HG02938 (cell line): ENCODE data around the gene ELF1.
"Not testable (repeated sequence)": the region's sequence is repeated elsewhere in the genome, so short reads cannot be mapped to it uniquely, and the experiment has no call there.

Experiments
- ATAC-seq: cut with Tn5 transposase; IDR thresholded peaks from one replicate; pipeline ENCODE4 v1.9.1; 2021; ENCODE audit warnings: mild to moderate bottlenecking, moderate library complexity; ENCODE audit not compliant: unreplicated experiment

The ELF1 gene

DNA sequence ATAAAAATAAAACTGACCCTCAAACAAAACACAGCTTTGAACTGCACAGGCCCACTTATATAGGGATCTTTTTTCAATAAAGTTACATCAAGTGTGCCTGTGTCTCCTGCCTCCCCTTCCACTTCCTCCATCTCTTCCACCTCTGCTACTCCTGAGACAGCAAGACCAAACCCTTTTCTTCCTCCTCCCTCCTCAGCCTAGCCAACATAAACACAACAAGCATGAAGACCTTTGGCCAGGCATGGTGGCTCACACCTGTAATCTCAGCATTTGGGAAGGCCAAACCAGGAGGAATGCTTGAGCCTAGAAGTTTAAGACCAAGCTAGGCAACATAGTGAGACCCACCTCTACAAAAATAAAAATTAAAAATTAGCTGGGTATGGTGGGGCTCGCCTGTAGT lies 72.6 kb downstream of the ELF1 start:
- ATAC-seq, result no peak

DNA sequence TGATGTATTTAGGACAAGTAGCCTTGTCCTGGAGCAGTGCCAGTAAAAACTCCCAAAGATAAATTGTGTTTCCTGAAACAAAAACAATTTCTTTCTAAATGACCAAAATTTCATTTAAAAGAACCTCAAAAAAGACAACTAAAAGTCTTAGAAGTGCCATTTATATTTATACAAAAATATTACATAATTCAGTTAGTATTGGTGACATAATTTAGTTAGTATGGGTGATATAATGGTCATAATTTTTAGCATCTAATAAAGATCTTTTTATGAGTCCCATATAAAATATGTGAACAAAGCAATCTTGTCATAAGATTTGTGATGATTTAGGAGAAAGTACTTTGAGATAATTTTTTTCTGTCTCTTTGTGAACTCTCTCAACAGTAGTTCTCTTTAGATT lies 76.0 kb downstream of the ELF1 start:
- ATAC-seq, result no peak

DNA sequence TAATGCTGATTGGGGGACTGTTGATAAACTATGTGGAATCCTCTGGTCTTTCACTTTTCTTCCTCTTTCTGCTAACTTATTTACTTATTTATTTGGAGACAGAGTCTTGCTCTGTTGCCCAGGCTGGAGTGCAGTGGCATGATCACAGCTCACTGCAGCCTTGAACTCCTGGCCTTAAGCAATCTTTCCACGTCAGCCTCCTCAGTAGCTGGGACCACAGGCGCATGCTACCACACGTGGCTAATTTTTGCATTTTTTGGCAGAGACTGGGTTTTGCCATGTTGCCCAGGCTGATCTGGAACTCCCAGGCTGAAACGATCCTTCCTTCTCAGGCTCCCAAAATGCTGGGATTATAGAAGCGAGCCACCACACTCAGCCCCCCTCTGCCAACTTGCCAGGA lies 77.5 kb downstream of the ELF1 start:
- no peak for ATAC-seq

DNA sequence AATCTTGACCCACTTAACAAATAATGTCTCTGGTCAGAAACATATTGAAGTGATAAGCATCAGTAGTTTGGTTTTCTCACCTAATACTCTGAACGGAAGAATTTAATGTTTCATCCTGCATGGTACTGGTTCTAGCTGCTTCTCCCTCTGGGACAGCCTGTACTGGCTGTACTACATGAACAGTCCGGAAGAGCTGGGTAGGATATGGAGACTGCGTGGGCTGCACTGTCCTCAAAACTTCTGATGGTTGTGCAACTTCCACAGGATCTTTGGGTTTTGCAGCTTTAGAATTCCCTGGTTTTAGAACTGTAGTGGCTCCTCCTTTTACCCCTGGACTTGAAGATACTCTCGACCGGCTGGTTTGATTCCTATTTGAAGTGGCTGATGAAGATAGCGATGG lies 78.3 kb downstream of the ELF1 start:
- no peak for ATAC-seq

DNA sequence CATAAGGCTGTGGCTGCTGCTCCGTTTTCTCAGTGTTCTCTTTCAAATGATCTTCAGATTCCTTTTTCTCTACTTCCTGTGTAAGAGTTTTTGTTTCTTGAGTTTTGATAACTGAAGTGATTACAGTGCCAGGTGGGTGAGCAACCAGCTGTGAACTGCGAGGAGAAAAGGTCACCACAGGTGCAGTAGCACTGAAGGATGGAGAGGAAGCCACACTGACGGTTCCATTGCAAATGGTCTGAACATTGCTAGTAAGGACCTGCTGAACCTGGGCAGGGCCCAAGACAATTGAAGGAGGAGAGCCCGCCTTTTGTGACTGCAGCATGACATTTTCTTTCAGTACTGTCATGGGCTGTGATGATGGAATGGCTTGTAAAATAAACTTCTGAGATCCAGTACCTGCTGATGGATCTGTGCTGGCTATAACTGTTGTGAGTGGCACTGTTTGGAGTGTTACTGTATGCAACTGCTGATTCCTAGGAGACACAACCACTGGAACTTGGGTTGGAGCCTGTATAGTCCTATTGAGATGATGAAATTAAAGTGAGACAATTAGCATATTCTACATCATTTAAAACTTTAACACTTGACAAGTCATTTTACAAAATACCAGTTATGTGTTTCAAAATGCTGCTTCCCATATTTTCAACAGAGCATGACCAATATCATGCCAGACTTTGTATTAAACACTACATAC lies 85.5 kb downstream of the ELF1 start:
- peak; percentile 71 for ATAC-seq

DNA sequence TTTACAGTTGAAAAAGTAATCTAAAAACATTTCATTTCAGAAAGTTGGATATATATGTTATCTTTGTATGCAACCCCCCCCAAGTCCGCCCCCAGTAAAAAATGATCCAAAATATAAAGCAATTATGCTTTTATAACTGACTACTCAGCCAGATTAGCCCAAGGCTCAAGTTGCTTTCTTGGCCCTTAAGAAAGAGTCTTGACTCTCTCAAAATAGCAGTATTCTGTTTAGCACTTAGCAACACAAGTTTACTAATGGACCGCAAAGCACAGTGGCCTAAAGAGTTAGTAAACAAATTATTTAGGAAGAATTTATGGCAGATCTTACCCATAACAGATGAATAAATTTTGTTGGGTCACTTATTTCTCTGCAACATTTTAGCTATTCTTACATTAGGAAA lies 86.9 kb downstream of the ELF1 start:
- ATAC-seq, result no peak

DNA sequence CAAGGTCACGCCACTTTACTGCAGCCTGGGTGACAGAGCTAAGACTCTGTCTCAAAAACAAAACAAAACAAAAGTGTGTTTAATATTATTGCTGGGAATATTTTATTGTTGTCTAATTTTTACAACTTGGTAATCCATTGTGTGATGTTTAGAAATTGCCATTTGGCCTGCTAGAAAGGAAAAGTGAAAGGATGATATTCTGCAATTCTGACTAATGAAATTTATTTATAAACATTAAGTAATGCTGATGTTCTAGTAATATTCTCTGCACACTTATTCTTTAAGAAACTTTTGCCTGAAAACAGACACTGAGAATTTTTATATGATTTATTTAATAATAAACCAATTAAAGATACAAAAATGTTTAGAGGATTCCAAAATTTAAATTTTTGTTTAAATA lies 87.4 kb downstream of the ELF1 start:
- ATAC-seq, result no peak

DNA sequence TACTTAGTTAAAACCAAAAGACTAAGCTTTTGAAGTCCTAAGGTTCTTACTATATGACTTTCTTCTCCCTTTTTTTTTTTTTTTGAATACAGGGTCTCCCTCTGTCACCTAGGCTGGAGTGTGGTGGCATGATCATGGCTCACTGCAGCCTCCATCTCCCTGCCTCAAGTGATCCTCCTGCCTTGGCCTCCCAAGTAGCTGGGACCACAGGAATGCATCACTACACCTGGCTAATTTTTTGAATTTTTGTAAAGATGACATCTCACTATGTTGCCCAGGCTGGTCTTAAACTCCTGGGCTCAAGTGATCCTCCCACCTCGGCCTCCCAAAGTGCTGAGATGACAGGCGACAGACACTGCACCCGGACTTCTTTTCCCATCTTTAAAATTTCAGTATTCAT lies 89.2 kb downstream of the ELF1 start:
- ATAC-seq, result not testable (repeated sequence)

DNA sequence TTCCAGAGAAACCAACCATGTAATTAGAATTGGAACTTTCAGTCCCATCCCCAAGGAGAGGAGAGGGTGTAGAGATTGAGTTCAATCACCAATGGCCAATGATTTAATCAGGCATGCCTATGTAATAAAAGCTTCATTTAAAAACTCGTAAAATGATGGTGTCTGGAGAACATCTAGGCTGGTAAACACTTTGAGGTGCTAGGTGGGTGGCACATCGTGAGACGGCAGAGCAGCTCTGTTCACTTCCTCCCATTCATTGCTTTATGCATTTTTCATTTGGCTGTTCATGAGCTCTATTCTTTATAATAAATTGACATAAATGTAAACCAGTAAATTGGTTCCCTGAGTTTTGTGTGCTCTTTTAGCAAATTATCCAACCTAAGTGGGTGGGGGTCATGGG lies 90.1 kb downstream of the ELF1 start:
- no peak for ATAC-seq

DNA sequence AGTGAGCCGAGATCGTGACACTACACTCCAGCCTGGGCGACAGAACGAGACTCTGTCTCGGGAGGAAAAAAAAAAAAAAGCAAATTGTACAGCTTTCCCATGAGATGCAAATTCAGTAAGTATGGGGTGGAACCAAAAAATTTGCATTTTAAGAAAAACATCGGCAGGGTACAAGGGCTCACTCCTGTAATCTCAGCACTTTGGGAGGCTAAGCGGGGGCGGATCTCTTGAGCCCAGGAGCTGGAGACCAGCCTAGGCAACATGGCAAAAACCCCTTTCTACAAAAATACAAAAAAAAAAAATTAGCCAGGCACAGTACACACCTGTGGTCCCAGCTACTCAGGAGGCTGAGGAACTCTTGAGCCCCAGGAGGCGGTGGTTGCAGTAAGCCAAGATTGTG lies 91.2 kb downstream of the ELF1 start:
- no peak for ATAC-seq

DNA sequence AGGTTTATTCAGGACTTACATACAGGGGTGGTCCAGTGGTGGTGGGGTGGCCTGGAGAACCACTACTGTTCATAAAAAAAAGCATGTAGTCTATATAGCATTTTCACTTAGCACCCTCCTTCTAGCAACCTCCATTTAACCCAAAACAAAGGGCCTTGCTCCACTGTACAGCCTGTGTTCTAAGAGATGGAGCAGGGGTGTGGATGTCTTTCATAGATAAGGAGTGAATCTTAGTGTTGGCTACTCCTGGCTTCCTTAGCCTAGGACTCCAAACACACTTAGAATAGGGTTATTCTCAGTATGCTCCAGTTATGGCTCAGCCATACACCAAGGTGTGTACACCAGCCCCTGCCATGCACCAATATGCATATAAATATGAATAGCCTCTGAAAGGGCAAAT lies 95.2 kb downstream of the ELF1 start:
- no peak for ATAC-seq

DNA sequence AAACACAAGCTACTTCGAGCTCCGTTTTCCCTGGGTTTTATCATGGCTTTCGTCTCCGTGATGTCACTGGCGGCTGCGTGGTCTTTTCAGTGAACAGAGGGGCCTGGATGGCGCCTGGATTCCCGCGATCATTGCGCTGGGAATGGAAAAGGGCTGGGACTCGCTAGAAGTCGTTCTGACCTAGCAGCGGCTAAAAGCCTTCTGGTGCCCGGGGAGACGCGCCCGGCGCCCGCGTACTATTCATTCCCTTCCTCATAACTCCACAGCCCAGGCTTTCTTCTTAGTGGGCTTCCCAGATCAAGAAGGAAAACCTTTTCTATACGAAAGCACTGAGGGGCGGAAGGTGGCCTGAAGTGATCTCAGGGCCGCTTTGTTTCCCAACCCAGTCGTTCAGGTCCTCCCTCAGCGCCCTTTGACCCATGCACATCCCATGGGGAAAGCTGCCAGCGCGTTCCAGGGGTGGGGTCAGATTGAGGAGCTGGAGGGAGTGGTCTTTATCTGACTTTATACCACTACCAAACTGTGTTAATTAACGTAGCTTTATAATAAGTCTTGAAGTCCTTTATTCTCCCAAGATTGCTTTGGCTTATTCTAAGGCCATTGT lies 96.6 kb downstream of the ELF1 start:
- no peak for ATAC-seq

DNA sequence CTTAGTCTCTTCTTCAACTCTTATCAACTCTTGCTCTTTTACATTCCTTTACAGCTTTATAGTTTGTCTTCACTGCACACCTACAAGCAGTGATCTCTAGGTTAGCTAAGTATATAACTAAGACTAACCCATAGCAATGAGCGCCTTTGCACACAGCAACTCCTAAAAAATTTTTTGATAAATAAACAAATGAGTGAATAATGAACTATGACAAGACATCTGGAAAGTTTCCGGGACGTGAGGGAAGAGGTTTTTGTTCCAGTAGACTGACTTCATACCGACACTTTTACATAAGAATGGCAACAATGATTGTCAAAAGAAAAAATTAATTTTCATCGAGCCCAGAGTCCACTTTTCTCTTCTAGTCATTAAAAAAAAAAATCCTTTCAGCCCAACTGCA lies 98.3 kb downstream of the ELF1 start:
- no peak for ATAC-seq

DNA sequence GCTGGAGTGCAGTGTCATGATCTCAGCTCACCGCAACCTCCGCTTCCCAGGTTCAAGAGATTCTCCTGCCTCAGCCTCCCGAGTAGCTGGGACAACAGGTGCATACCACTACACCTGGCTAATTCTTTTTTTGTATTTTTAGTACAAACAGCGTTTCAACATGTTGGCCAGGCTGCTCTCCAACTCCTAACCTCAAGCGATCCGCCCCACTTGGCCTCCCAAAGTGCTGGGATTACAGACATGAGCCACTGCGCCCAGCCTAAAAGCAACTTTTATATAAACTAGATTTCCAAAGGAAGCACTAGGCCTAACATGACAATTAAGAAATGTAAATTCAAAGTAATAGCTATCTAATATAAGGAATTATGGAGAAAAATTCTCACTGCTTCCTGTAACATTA lies 99.2 kb downstream of the ELF1 start:
- not testable (repeated sequence) for ATAC-seq

DNA sequence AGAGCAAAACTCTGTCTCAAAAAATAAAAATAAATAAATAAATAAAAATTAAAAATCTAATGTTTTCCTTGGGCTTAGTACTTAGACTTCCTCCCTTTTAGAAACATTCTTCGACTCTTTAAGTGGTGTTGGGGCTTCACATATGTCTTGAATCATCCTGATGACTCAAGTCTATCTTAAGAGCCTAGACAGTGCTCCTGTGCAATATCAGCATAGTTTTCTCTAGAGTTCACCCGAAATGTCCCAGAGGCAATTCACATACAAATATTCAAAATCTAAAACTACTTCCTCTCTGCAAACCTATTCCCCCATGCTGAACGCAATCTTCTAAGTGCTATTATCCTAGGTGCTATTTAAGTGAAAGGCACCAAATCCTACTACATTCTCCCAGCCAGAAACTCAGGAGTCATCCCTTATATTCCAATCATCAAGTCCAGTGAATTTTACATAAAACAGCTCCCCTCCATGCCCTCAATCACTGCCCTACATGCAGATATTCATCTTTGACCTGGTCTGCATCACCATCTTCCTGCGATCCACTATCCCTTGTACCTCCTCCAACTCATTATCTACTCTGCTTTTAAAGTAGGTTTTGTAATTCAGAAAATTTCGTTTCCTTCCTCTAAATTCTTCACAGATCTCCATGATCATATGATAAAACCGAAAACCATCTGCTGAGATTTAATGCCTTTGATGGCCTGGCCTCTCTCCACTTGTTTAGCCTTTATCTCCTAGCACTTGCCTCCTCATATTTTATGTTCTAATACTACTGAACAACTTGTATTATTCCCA lies 102.7 kb downstream of the ELF1 start:
- ATAC-seq, result no peak

DNA sequence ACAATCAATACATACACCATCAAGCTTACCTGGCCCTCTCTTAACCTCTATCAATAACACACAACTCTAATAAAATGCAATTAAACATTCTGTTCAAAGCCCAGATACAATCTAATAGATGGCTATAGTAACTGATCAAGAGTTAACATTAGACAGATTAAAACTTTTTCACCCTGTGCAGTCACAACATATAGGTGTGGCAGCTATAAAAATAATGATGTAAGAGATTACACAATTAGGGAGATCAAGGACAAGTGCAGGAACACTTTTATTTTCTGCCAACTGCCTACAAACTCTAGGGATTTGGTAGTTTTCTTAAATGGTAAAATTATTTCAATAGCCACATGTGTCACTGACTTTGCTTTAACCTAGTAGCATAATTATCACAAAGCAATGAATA lies 104.3 kb downstream of the ELF1 start:
- ATAC-seq, result not testable (repeated sequence)

DNA sequence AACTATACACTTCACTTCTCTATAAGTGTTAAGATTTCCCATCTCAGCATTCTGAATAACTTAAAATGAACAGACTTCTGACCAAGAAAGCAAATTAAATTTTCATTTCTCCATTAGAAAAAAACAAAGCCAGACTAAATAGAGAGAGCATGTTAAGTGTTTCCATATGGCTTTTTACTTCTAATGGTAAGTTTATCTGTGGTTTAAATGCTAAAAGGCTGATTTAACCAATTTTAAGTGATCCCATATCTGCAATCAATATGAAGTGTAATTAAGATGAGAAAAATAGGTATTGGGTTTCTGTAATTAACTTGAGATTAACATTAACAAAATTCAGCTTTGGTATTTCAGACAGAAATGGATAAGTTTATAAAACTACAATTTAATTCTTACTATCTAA lies 107.8 kb downstream of the ELF1 start:
- ATAC-seq, result no peak

DNA sequence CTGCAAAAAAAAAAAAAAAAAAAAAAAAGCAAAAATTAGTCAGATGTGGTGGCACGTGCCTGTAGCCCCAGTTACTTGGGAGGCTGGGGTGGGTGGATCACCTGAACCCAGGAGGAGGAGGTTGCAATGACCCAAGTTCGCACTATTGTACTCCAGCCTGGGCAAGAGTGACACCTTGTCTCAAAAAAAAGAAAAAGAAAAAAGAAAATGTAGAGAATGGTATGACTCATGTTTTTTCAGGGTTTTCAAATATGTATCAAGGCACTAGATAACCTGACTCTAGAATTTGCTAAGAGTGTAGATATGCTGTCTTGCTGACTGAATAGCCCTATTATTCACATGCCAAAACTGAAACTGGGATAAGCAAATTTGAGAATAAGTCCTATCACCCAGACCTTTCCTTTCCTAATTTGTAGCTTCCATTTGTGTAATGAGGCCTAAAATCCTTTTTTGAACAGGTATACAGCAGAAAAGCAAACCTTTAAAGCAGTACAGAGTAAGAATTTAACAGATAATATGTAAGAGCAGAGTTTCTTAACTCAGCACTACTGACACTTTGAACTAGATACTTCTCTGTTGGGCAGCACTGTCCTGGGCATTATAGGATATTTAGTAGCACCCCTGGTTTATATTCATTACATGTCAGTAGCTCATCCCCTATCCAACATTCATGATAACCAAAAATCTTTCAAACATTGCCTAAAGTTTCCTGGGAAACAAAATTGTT lies 108.6 kb downstream of the ELF1 start:
- ATAC-seq, result no peak

DNA sequence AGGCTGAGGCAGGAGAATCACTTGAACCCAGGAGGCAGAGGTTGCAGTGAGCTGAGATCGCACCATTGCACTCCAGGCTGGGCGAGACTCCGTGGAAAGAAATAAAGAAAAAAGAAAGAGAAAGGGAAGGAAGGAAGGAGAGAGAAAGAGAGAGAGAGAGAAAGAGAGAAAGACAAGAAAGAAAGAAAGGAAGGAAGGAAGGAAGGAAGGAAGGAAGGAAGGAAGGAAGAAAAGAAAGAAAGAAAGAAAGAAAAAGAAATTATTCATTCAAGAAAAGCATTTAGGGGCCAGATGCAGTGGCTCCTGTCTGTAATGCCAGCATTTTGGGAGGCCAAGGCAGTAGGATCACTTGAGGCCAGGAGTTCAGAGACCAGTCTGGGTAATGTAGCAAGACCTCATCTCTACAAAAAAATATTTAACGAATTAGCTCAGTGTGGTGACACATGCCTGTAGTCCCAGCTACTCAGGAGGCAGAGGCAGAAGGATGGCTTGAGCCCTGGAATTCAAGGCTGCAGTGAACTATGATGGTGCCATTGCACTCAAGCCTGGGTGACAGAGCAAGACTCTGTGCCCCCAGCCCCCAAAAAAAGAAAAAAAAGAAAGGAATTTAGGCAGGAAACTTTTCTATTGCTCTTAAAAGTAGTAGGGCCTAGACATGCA lies 109.4 kb downstream of the ELF1 start:
- ATAC-seq, result not testable (repeated sequence)

DNA sequence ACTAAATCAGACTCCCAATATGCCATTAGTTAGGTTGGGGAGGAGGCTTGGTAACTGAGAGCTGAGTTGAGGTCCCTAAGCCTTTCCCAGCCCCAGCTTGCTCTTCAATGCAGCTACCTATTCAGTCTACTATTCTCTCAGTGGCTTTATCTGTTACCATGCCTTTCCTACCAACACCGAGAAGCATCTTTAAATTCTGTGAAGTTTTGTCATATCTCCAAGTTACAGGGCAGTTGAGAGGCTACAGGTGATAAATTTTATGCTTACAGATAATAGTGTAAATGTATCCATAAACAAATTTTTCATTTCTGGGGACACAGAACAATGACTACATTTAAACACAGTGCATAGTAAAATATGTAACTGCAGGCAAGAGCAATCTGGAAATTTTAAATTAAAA lies 110.6 kb downstream of the ELF1 start:
- no peak for ATAC-seq

DNA sequence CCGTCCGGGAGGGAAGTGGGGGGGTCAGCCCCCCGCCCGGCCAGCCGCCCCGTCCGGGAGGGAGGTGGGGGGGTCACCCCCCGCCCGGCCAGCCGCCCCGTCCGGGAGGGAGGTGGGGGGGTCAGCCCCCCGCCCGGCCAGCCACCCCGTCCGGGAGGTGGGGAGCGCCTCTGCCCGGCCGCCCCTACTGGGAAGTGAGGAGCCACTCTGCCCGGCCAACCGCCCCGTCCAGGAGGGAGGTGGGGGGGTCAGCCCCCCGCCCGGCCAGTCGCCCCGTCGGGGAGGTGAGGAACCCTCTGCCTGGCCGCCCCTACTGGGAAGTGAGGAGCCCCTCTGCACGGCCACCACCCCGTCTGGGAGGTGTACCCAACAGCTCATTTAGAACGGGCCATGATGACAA lies 118.1 kb downstream of the ELF1 start:
- ATAC-seq, result not testable (repeated sequence)
